ENCODE results near the gene RAG2.

RAG2 gene

GRCh38 chr11:36550385-36551115 is 47.5 kb downstream of the RAG2 start:
- DNase-seq (ENCODE audit: low spot score): no peak
